ENCODE data around the gene CKAP2L. TPM values are rescaled to one million over a fixed set of nuclear protein-coding genes. Genes with fewer than 3 reads are reported as not detected.

Gene CKAP2L
- total RNA-seq, 1 donor from 2014 or later = 8.9 TPM

DNA sequence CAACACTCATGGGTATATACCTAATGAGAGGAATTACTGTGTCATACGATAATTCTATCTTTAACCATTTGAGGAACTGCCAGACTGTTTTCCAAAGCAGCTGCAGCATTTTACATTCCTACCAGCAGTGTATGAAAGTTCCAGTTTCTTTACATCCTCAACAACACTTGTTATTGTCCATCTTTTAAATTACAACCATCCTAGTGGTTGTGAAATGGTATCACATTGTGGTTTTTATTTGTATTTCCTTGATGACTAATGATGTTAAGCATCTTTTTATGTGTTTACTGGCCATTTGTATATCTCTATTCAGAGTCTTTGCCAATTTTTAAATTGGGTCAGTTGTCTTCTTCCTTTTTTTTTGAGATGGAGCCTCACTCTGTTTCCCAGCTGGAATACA, 4.0 kb upstream of the CKAP2L start:
- TF ChIP-seq, protein P1, sequence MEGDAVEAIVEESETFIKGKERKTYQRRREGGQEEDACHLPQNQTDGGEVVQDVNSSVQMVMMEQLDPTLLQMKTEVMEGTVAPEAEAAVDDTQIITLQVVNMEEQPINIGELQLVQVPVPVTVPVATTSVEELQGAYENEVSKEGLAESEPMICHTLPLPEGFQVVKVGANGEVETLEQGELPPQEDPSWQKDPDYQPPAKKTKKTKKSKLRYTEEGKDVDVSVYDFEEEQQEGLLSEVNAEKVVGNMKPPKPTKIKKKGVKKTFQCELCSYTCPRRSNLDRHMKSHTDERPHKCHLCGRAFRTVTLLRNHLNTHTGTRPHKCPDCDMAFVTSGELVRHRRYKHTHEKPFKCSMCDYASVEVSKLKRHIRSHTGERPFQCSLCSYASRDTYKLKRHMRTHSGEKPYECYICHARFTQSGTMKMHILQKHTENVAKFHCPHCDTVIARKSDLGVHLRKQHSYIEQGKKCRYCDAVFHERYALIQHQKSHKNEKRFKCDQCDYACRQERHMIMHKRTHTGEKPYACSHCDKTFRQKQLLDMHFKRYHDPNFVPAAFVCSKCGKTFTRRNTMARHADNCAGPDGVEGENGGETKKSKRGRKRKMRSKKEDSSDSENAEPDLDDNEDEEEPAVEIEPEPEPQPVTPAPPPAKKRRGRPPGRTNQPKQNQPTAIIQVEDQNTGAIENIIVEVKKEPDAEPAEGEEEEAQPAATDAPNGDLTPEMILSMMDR (IDR thresholded peaks at IDR 0.05; ENCODE audit: unreplicated experiment) = no peak
- H3K4me3 Mint-ChIP-seq = no peak overlapping the region
- H3K9me3 Mint-ChIP-seq = no peaks in the 10 kb centered on the region
- H3K27ac Mint-ChIP-seq = no peak overlapping the region
- no peak for DNase-seq (ENCODE audit: low spot score in 2 of 2, unreplicated experiment in 2 of 2)
- H3K36me3 Mint-ChIP-seq = no peaks in the 10 kb centered on the region
- no peaks in the 10 kb centered on the region for H3K27me3 Mint-ChIP-seq (ENCODE audit: low read depth)
- H3K4me1 Mint-ChIP-seq = peaks cover 12% of the 10 kb centered on the region

DNA sequence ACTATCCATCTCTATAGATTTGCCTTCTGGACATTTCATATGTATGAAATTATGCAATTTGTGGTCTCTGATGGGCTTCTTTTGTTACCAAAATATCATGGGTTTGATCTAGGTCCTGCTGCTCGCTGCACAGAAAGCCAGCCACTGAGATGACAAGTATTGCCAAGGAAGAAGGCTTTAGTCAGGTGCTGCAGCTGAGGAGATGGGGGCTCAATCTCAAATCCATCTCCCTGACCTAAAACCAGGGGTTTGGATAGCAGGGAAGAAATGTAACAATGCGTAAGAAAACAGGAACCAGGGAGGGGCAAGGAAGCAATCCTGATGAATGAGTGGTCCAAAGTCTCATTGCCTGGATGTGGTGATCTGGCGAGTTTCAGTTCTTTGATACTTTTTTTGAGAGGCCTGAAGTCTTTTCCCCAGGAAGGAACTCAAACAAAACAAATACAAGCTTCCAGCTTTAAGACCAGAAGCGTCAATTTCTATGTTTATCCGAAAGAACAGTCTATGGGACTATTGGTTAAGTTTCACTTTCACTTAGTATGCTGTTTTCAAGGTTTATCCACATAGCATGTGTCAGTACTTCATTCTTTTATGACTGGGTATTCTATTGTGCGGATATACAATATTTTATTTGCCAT, 3.4 kb upstream of the CKAP2L start:
- no peak overlapping the region for H3K27ac Mint-ChIP-seq
- no peak for DNase-seq (ENCODE audit: low spot score in 2 of 2, unreplicated experiment in 2 of 2)
- H3K9me3 Mint-ChIP-seq = no peaks in the 10 kb centered on the region
- TF ChIP-seq, protein P1 (IDR thresholded peaks at IDR 0.05; ENCODE audit: unreplicated experiment) = no peak
- no peaks in the 10 kb centered on the region for H3K36me3 Mint-ChIP-seq
- peaks cover 16% of the 10 kb centered on the region for H3K4me1 Mint-ChIP-seq
- H3K4me3 Mint-ChIP-seq = no peak overlapping the region
- no peaks in the 10 kb centered on the region for H3K27me3 Mint-ChIP-seq (ENCODE audit: low read depth)

DNA sequence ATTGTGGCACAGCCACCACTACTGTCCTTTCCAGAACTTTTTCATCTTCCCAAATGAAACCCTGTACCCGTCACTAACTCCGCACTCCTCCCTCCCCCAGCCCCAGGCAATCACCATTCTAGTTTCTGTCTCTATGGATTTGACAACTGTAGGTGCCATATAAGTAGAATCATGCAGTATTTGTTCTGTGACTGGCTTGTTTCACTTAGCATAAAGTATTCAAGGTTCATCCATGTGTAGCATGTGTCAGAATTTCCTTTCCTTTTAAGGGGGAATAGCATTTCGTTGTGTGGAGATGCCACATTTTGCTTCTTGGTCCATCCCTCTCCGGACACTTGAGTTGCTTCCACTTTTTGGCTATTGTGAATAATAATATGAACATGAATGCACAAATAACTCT, 842 bp upstream of the CKAP2L start:
- Mint-ChIP-seq H3K27me3 (ENCODE audit: low read depth) (no peaks in the 10 kb centered on the region), H3K9me3 (no peaks in the 10 kb centered on the region), H3K4me1 (peaks cover 16% of the 10 kb centered on the region), H3K36me3 (no peaks in the 10 kb centered on the region), H3K4me3 (peak overlapping the region; percentile 97), H3K27ac (peak overlapping the region; percentile 66)
- DNase-seq (ENCODE audit: low spot score in 2 of 2, unreplicated experiment in 2 of 2) = no peak
- TF ChIP-seq, protein P1 (IDR thresholded peaks at IDR 0.05; ENCODE audit: unreplicated experiment) = no peak

DNA sequence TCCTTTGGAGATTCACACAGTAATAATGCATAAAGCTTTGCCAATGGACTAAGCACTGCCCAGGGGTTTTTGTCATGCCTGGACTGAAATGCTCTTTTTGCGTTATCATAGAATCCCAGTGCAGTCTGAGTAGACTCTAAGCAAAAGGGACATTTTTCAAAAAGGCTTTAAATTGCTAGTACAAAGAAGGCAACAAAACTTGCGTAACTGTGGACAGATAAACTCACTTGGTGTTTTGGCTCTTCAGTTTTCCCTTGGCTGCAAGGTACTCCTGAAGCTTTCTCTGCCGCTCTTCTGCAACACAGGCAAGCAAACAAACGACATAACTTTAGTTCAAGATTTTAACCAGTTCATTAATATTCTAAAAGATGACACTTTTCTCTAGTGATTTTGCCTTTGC, 2.1 kb downstream of the CKAP2L start:
- H3K27ac Mint-ChIP-seq = no peak overlapping the region
- H3K27me3 Mint-ChIP-seq (ENCODE audit: low read depth) = no peaks in the 10 kb centered on the region
- TF ChIP-seq, protein P1 (IDR thresholded peaks at IDR 0.05; ENCODE audit: unreplicated experiment) = no peak
- H3K9me3 Mint-ChIP-seq = no peaks in the 10 kb centered on the region
- no peak overlapping the region for H3K4me3 Mint-ChIP-seq
- DNase-seq (ENCODE audit: low spot score in 2 of 2, unreplicated experiment in 2 of 2) = no peak
- H3K4me1 Mint-ChIP-seq = peaks cover 16% of the 10 kb centered on the region
- H3K36me3 Mint-ChIP-seq = peaks cover 2% of the 10 kb centered on the region

DNA sequence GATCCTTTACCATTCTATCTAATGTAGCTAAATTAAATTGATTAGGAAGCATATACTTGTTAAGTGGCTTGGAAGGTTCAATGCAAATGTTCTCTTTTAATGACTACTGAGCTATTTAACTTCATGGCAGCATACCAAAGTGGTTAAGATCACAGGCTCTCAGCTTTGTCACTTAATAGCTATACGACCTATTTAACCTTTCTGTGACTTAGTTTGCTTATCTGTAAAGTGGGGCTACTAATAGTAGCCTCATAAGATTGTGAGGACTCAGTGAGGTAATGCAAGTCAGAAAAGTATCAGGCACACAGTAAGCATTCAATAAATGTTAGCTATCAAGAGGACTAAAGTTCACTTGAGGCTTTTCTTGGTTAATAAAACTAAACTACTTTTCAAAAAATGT, 4.3 kb downstream of the CKAP2L start:
- TF ChIP-seq, protein P1 (IDR thresholded peaks at IDR 0.05; ENCODE audit: unreplicated experiment) = no peak
- Mint-ChIP-seq H3K27me3 (ENCODE audit: low read depth) (no peaks in the 10 kb centered on the region), H3K4me1 (peaks cover 14% of the 10 kb centered on the region), H3K4me3 (no peak overlapping the region), H3K27ac (no peak overlapping the region), H3K36me3 (peaks cover 6% of the 10 kb centered on the region), H3K9me3 (no peaks in the 10 kb centered on the region)
- DNase-seq (ENCODE audit: low spot score in 2 of 2, unreplicated experiment in 2 of 2) = no peak

DNA sequence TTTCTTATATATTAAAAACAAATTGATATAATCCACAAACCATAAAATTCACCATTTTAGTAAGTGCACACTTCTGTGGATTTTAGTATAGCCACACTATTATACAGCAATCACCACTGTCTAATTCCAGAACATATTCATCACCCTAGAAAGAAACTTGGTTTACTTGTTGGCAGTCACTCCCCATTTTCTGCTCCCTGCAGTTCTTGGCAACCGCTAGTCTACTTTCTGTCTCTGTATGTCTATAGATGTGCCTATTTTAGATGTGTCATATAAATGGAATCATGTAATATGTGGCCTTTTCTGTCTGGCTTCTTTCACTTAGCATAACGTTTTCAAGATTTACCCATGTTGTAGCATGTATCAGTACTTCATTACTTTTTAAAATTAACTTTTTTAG, 5.7 kb downstream of the CKAP2L start:
- H3K4me3 Mint-ChIP-seq = no peak overlapping the region
- H3K4me1 Mint-ChIP-seq = peaks cover 7% of the 10 kb centered on the region
- H3K36me3 Mint-ChIP-seq = peaks cover 18% of the 10 kb centered on the region
- H3K27ac Mint-ChIP-seq = no peak overlapping the region
- no peak for DNase-seq (ENCODE audit: low spot score in 2 of 2, unreplicated experiment in 2 of 2)
- no peaks in the 10 kb centered on the region for H3K27me3 Mint-ChIP-seq (ENCODE audit: low read depth)
- TF ChIP-seq, protein P1 (IDR thresholded peaks at IDR 0.05; ENCODE audit: unreplicated experiment) = no peak
- no peaks in the 10 kb centered on the region for H3K9me3 Mint-ChIP-seq
